Amniotic stem cell (primary cell): Measurements from ENCODE around the gene TTC7B.

Experiments used
- DNase-seq: peaks from one replicate; lab custom pipeline; 2025; lab: John Stamatoyannopoulos, UW

TTC7B gene

GRCh38 chr14:90674716-90675115 lies 141.5 kb downstream of the TTC7B start:
- DNase-seq = no peak

- DNase-seq = no peak
These were observed 142.1 kb downstream of the TTC7B start for GRCh38 chr14:90674043-90674670.

- DNase-seq = no peak
These were observed 144.6 kb downstream of the TTC7B start for GRCh38 chr14:90671382-90672234.

GRCh38 chr14:90669731-90670130 lies 146.5 kb downstream of the TTC7B start:
- no peak for DNase-seq

GRCh38 chr14:90666571-90666970 lies 149.7 kb downstream of the TTC7B start:
- DNase-seq = no peak

DNA sequence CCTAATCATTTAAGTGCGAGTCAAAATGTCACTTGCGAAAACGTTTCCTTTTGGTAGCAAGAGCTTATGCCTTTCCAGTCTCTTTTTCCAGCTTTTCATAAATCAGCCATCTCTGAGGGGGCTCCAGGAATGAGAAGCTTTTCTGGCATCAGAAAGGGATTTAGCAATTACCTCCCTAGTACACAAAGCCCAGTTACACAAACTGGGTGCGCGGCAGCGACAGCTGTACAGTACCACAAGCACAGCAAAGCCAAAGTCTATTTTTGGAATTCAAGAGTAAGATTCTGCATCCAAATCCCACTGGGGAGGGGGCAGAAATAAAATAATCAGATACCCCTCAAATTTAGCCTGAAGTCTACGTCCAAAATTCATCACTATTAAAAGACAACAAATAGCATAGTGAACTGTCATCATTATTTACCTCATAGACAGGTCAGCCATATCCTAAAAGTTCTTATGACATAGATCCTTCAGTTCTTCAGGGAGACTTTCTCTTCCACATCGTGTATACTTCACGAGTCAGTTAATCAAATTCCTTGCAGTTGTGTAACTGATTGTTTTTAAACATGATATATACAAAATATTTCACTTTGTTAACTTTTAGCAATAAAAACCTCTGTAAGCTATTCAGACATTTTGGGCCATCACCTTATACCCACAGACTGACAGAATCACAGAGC lies 150.8 kb downstream of the TTC7B start:
- DNase-seq = no peak

DNA sequence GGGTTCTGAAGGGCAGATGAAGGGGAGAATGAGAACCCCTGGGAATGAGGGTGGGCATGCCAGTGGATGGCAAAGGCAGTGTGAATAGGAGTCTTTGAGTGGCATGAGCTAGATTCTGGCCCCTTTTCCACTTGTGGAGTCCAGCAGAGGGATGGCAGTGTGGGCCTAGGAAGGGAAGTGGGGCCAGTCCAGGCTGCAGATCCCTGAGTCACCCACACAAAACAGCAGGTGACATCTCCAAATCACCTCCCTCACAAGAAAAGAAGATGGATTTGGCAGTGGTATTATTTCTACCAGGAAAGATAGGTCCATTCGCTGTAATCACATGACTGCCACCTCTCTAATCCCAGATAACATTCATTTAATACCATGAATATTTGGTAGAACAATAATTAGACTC lies 151.3 kb downstream of the TTC7B start:
- no peak for DNase-seq

GRCh38 chr14:90663680-90664079 lies 152.6 kb downstream of the TTC7B start:
- no peak for DNase-seq

DNA sequence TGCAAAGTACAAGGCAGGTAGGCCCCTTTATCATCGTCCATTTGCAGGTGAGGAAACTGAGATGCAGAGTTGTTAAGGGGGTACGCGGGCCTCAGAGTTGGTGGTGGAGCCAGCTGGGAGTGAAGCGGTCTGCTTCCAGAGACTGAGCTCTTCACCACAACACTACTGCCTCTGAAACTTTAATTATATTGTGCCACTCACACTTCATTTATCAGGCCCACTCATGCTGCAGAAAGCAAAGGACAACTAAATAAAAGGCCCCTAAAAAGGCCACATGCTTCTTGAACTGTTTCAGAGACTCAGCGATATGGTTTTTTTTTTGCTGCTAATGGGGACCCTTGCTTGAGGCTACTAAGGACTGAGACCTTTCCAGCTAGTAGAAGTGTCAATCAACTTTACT lies 153.1 kb downstream of the TTC7B start:
- DNase-seq = no peak

DNA sequence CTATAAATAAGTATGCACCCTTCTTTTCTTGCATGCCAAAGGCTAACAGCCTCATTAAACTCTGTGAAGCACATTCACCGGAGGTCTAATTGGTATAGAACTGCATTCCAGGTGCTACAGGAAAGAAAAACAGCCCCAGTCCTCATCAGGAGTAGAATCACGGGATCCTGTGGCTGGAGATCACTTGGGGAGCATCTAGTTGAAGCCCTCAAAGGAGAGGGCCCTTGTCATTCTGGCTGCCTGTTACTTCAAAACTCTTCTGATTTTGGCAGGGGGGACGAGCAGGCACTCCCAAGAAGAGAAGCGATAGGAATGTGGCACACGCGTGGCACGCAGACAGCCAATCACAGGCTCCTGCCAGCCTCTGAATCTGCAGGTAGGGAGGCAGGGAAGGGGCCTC lies 154.4 kb downstream of the TTC7B start:
- no peak for DNase-seq

DNA sequence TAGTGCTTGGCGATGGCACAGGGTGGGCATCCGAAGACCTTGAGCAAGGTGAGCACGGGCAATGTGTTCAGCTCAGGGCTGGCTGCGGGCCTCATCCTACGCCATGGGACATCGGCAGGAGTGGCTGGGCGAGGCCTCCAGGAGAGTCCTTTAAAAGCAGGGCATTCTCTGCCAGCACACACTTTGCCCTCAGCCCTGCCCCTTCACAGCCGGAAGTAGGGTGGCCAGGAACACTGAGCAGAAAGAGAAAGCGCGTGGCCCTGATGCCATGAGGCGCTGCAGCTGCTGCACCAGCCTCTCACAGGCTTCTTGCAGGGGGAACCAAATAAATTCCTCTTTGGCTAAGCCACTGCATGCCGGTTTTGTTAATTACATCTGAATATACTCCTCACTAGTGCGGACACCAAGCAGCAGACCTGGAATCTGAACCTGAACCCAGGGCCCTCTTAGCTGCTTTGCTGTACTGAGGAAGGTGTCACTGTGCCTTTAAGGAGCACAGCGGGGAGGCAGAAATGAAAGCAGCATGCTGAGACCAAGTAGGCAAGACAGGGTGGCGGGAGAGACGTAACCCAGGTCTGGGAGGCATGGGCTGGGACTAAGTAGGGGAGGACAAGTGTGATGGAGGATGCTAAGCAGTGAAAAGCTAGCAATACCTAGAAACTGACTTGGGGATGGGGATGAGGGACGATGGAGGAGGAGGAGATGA lies 155.2 kb downstream of the TTC7B start:
- DNase-seq = no peak

- DNase-seq = no peak
These were observed 157.1 kb downstream of the TTC7B start for GRCh38 chr14:90659156-90659555.

GRCh38 chr14:90658541-90658967 lies 157.7 kb downstream of the TTC7B start:
- peak; percentile 5 for DNase-seq

DNA sequence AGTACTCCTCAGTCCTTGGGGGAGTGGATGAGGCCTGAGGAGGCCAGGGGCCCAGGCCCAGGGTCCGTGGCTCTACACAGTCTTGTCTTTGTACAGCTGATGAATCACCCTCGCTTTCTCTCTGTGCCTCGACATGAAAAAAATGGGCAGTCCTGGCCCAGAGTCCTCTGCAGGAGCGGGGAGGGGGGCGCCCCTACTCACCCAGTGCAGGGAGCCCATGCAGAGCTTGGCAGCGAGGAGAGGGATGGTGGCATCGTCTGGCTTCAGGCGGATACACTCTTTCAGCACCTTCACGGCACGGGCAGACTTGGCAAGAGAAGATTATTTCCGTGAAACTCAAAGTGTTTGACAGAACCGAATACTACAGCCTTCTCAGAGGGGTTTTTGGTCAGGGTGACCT lies 159.3 kb downstream of the TTC7B start:
- DNase-seq = no peak

GRCh38 chr14:90655829-90656228 lies 160.4 kb downstream of the TTC7B start:
- DNase-seq = no peak

GRCh38 chr14:90654831-90655276 lies 161.4 kb downstream of the TTC7B start:
- no peak for DNase-seq

DNA sequence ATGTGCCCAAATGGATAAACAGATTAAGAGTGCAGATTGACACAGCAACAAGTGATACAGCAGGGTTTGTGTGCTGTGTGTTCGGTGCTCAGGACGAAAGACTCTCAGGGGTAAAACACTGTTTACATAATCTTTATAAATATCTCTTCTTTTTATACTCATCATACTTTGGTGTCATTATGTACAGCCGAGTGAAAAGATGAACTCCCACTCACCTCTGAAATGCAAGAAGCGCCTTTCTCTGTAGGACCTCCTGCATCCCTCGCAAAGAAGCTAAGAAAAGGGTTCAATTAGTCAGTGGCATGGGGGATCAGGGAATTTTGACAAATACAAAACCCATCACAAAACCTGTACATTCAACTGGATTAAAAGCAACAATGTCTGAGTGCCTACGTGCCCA lies 163.6 kb downstream of the TTC7B start:
- no peak for DNase-seq

GRCh38 chr14:90651976-90652560 lies 164.2 kb downstream of the TTC7B start:
- DNase-seq = no peak

DNA sequence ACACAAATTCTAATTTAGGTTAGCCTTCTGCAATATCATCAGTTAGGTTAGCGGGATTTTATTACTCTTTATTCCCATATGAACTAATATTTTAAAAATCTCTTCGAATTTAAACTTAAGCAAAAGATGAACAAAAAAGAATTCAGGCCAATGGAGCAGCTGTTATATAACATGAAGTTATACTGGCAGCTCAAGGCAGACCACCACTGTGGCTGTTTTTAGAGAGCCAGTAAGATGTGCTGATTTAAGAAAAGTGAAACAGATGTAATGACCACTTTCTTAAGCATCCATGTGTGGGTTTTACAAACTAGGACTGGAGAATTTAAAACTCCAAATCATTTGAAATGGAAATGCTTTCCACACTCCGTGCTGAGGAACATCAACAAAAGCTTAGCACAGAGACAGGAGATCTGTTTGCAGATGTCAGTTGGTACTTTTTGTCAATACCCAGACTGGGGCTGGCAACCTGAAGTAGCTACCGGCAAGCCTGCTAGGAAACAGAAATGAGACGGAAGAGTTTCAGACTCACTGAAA lies 164.9 kb downstream of the TTC7B start:
- DNase-seq = no peak

DNA sequence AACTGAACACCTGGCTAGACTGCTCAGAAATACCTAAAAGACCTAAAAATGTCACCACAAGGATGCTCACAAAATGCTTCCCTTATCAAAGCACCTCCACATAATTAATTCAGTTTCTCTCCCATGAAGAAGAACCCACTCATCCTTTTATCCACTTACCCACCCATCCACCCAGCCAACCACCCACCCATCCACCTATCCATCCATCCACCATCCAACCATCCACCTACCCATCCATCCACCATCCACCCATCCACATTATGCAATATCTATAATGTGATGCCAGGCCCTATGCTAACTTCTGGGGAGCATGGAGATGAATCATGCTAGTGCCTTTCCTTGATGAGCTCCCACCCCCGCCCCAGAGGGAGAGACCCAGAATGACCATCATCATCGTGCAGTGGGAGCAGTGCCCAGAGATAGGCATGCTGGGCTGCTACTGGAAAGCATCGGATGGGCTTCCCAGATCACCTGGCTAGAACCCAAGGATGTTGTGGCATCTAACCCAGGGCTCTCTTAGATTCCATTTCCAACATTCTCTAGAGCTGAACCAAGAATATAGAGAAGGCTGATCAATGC lies 166.6 kb downstream of the TTC7B start:
- DNase-seq = no peak

DNA sequence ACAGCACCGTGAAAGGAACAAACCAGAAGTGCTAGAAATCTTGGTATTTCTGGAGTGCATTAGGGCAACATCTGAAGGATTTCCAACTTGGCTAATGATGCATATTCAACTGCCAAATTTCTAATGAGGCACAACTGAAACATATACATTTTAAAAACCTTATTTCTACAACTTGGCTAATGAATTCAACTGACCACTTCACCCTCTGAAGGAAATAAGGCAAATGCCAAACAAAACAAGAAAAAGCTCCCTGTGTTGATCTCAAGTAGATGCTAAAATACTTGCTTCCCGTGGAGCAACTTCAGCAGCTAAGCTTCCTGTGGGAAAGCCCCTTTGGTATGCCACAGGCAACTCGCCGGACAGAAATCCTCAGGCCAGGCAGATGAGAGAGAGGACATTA lies 167.1 kb downstream of the TTC7B start:
- no peak for DNase-seq
